ENCODE measurements around the gene TRIML1.

Gene TRIML1, protein sequence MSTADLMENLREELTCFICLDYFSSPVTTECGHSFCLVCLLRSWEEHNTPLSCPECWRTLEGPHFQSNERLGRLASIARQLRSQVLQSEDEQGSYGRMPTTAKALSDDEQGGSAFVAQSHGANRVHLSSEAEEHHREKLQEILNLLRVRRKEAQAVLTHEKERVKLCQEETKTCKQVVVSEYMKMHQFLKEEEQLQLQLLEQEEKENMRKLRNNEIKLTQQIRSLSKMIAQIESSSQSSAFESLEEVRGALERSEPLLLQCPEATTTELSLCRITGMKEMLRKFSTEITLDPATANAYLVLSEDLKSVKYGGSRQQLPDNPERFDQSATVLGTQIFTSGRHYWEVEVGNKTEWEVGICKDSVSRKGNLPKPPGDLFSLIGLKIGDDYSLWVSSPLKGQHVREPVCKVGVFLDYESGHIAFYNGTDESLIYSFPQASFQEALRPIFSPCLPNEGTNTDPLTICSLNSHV

GRCh38 chr4:188139141-188139540, at the start of gene TRIML1:
Gene TRIML1 (plus strand): TSS chr4:188139441. CDS start chr4:188139559, 118 bp downstream.
- no peak for TF ChIP-seq CTCF (IDR thresholded peaks at IDR 0.05)
- no peaks in the 10 kb centered on the region for H3K4me1 ChIP-seq (ENCODE audit: control insufficient read depth in 1 of 2, insufficient read depth in 1 of 2, low read depth in 1 of 2, low read length in 1 of 2)
- no peaks in the 10 kb centered on the region for H3K36me3 ChIP-seq
- no peak within 1 kb of the TSS for H3K27ac ChIP-seq
- H3K4me3 ChIP-seq (ENCODE audit: low read depth in 1 of 2, low read length in 1 of 2): no peak within 1 kb of the TSS
- H3K27me3 ChIP-seq: no peaks in the 10 kb centered on the region
- H3K9me3 ChIP-seq: peaks cover 4% of the 10 kb centered on the region

DNA sequence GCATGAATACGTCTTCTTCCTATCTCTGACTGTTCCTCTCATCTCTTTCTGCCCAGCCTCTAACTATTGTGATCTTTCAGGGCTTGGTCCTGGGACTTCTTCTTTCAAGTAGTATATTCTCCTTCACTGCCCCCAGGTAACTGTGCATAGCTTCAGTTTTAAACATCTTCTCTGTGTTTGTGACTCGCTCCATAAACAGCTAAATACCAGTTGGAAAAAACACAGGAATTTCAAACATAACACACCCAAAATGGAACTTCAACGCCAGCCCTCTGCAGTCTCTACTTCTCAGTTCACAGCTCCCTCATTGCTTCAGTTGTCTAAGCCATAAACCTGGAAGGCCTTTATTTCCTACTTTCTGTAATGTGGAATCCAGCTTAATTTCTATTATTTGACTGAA, 46.4 kb upstream of the TRIML1 start:
- H3K4me3 ChIP-seq (ENCODE audit: low read depth in 1 of 2, low read length in 1 of 2): no peak overlapping the region
- H3K27ac ChIP-seq: no peak overlapping the region
- no peaks in the 10 kb centered on the region for H3K9me3 ChIP-seq
- H3K27me3 ChIP-seq: no peaks in the 10 kb centered on the region
- no peak for TF ChIP-seq CTCF (IDR thresholded peaks at IDR 0.05)
- no peaks in the 10 kb centered on the region for H3K4me1 ChIP-seq (ENCODE audit: control insufficient read depth in 1 of 2, insufficient read depth in 1 of 2, low read depth in 1 of 2, low read length in 1 of 2)
- H3K36me3 ChIP-seq: no peaks in the 10 kb centered on the region

DNA sequence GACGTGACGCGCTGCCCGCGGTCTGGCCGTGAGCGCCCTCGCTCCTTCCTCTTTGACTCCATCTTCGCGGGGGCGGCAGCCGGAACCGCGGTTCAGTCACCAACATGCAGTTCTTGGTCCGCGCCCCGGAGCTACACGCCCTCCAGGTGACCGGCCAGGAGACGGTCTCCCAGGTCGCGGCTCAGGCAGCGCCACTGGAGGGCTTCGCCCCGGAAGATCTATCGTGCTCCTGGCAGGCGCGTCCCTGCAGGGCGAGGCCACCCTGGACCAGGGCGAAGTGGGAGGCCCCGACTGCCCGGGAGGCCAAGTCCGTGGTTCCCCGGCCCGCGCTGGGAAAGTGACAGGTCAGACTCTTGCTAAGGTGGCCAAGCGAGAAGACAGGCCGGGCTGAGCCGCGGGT, 32.8 kb upstream of the TRIML1 start:
- no peaks in the 10 kb centered on the region for H3K27me3 ChIP-seq
- H3K4me1 ChIP-seq (ENCODE audit: control insufficient read depth in 1 of 2, insufficient read depth in 1 of 2, low read depth in 1 of 2, low read length in 1 of 2): no peaks in the 10 kb centered on the region
- H3K36me3 ChIP-seq: no peaks in the 10 kb centered on the region
- TF ChIP-seq CTCF (IDR thresholded peaks at IDR 0.05): no peak
- H3K27ac ChIP-seq: no peak overlapping the region
- H3K9me3 ChIP-seq: peaks cover 7% of the 10 kb centered on the region
- no peak overlapping the region for H3K4me3 ChIP-seq (ENCODE audit: low read depth in 1 of 2, low read length in 1 of 2)

- H3K4me1 ChIP-seq (ENCODE audit: control insufficient read depth in 1 of 2, insufficient read depth in 1 of 2, low read depth in 1 of 2, low read length in 1 of 2): no peaks in the 10 kb centered on the region
- H3K36me3 ChIP-seq: no peaks in the 10 kb centered on the region
- H3K27ac ChIP-seq: no peak overlapping the region
- peaks cover 7% of the 10 kb centered on the region for H3K9me3 ChIP-seq
- H3K27me3 ChIP-seq: no peaks in the 10 kb centered on the region
- no peak for TF ChIP-seq CTCF (IDR thresholded peaks at IDR 0.05)
- H3K4me3 ChIP-seq (ENCODE audit: low read depth in 1 of 2, low read length in 1 of 2): no peak overlapping the region
These were observed 31.1 kb upstream of the TRIML1 start for GRCh38 chr4:188107931-188108843.

DNA sequence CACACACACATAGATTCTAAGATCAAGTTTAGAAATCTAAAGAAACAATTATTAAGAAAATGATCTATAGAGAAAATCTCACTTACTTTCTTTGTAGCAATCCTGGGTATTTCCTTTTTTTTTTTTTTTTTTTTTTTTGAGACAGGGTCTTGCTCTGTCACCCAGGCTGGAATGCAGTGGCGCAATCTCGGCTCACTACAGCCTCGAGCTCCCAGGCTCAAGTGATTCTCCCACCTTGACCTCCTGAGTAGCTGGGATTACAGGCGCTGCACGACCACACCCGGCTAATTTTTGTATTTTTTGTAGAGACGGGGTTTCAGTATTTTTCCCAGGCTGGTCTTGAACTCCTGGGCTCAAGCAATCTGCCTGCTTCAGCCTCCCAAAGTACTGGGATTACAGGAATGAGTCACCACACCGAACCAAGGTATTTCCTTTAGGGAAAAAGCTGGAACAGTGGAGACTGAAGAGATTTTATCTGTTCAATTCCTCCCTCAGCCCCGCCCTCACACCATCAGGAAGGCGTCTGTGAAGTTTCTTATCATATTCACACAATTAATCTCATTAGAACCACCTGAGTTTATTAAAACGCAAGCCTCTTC, 30.0 kb upstream of the TRIML1 start, which contains the start of gene TRIML2:
Gene TRIML2 (minus strand): TSS at position 447 of the 599 bp plus-strand sequence. CDS start 4,235 bp downstream, outside the sequence.
- Histone ChIP-seq H3K27ac (no peak within 1 kb of the TSS), H3K4me3 (ENCODE audit: low read depth in 1 of 2, low read length in 1 of 2) (no peak within 1 kb of the TSS), H3K4me1 (ENCODE audit: control insufficient read depth in 1 of 2, insufficient read depth in 1 of 2, low read depth in 1 of 2, low read length in 1 of 2) (no peaks in the 10 kb centered on the region), H3K9me3 (peaks cover 7% of the 10 kb centered on the region), H3K27me3 (no peaks in the 10 kb centered on the region), H3K36me3 (no peaks in the 10 kb centered on the region)
- TF ChIP-seq CTCF (IDR thresholded peaks at IDR 0.05): no peak
